ENCODE data around the gene TGFBI.

- TF ChIP-seq, protein P1, sequence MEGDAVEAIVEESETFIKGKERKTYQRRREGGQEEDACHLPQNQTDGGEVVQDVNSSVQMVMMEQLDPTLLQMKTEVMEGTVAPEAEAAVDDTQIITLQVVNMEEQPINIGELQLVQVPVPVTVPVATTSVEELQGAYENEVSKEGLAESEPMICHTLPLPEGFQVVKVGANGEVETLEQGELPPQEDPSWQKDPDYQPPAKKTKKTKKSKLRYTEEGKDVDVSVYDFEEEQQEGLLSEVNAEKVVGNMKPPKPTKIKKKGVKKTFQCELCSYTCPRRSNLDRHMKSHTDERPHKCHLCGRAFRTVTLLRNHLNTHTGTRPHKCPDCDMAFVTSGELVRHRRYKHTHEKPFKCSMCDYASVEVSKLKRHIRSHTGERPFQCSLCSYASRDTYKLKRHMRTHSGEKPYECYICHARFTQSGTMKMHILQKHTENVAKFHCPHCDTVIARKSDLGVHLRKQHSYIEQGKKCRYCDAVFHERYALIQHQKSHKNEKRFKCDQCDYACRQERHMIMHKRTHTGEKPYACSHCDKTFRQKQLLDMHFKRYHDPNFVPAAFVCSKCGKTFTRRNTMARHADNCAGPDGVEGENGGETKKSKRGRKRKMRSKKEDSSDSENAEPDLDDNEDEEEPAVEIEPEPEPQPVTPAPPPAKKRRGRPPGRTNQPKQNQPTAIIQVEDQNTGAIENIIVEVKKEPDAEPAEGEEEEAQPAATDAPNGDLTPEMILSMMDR (IDR thresholded peaks at IDR 0.05), result no peak
- TF ChIP-seq POLR2A (IDR thresholded peaks at IDR 0.05), result no peak
Observed at GRCh38 chr5:136006761-136007251, 22.0 kb upstream of the TGFBI start.
